WTC11 (cell line): Measurements from ENCODE around the gene CACNA1H. TPM values are rescaled to one million over a fixed set of nuclear protein-coding genes. Genes with fewer than 3 reads are reported as not detected.

Experiments used
- ATAC-seq: fragments of 200-7000 bp; cut with Tn5 transposase; 2 replicates; pipeline ENCODE4 v1.10.0; 2021; ENCODE audit warnings: mild to moderate bottlenecking, moderate library complexity
- CTCF ChIA-PET: fragments of 300-600 bp; sonication (Branson Sonifier 250); formaldehyde crosslinking; loops from one replicate; lab custom pipeline; 2021; ENCODE audit warnings: antibody characterized with exemption; lab: Charles Lee
- POLR2A ChIA-PET: fragments of 350-600 bp; sonication (Branson Sonifier 250); formaldehyde crosslinking; loops from one replicate; lab custom pipeline; 2021; ENCODE audit warnings: antibody characterized with exemption; lab: Charles Lee
- DNase-seq: peaks from one replicate; pipeline ENCODE4 v3.0.0; 2021; ENCODE audit warnings: low spot score
- H3K27ac Mint-ChIP-seq: 2 replicates; pipeline ENCODE4 v1.8.0; 2021; ENCODE audit warnings: mixed read lengths
- H3K27me3 Mint-ChIP-seq: 2 replicates; pipeline ENCODE4 v1.8.0; 2021; ENCODE audit warnings: low read depth, mild to moderate bottlenecking, moderate library complexity, mixed read lengths
- H3K36me3 Mint-ChIP-seq: 2 replicates; pipeline ENCODE4 v1.8.0; 2021; ENCODE audit warnings: mixed read lengths
- H3K4me1 Mint-ChIP-seq: 2 replicates; pipeline ENCODE4 v1.8.0; 2022; ENCODE audit warnings: mixed read lengths
- H3K4me3 Mint-ChIP-seq: 2 replicates; pipeline ENCODE4 v1.8.0; 2021; ENCODE audit warnings: mild to moderate bottlenecking, moderate library complexity, mixed read lengths
- H3K9me3 Mint-ChIP-seq: 2 replicates; pipeline ENCODE4 v1.8.0; 2021; ENCODE audit warnings: mixed read lengths
- ARID4B ChIP-seq: sonication (generic); formaldehyde crosslinking; IDR thresholded peaks from 2 replicates; pipeline ENCODE4 v1.8.0; 2023; ENCODE audit warnings: missing genetic modification reagents, mild to moderate bottlenecking, borderline replicate concordance
- E2F5 ChIP-seq: sonication (generic); formaldehyde crosslinking; IDR thresholded peaks from 2 replicates; pipeline ENCODE4 v1.8.1; 2022; ENCODE audit warnings: mild to moderate bottlenecking, moderate library complexity, missing genetic modification reagents
- ESRRA ChIP-seq: sonication (generic); formaldehyde crosslinking; IDR thresholded peaks from 2 replicates; pipeline ENCODE4 v1.8.1; 2022; ENCODE audit warnings: mild to moderate bottlenecking, missing genetic modification reagents, borderline replicate concordance
- FOXP1 ChIP-seq: sonication (generic); formaldehyde crosslinking; IDR thresholded peaks from 2 replicates; pipeline ENCODE4 v1.8.0; 2022; ENCODE audit warnings: missing genetic modification reagents, mild to moderate bottlenecking, moderate library complexity, borderline replicate concordance
- GTF2I ChIP-seq: fragments of 250-450 bp; sonication (Bioruptor Pico); conservative IDR thresholded peaks from 2 replicates; pipeline ENCODE4 v1.4.0; 2021; ENCODE audit warnings: mild to moderate bottlenecking
- JAZF1 ChIP-seq: fragments of 250-450 bp; sonication (Bioruptor Pico); IDR thresholded peaks from 2 replicates; pipeline ENCODE4 v1.9.0; 2021; ENCODE audit warnings: moderate library complexity, mild to moderate bottlenecking, inconsistent platforms
- MLX ChIP-seq: sonication (generic); formaldehyde crosslinking; IDR thresholded peaks from 2 replicates; pipeline ENCODE4 v1.8.1; 2023; ENCODE audit warnings: mild to moderate bottlenecking, missing genetic modification reagents, moderate library complexity
- NR2C2 ChIP-seq: sonication (generic); formaldehyde crosslinking; IDR thresholded peaks from 2 replicates; pipeline ENCODE4 v1.8.0; 2022; ENCODE audit warnings: mild to moderate bottlenecking, missing genetic modification reagents
- NR3C1 ChIP-seq: sonication (generic); formaldehyde crosslinking; conservative IDR thresholded peaks from 2 replicates; pipeline ENCODE4 v1.8.1; 2023; ENCODE audit warnings: low read depth, mild to moderate bottlenecking, missing genetic modification reagents
- SOX15 ChIP-seq: fragments of 250-450 bp; sonication (Bioruptor Pico); IDR thresholded peaks from 2 replicates; pipeline ENCODE4 v1.9.0; 2021; ENCODE audit warnings: mild to moderate bottlenecking
- SP1 ChIP-seq: sonication (generic); formaldehyde crosslinking; conservative IDR thresholded peaks from 2 replicates; pipeline ENCODE4 v1.8.1; 2022; ENCODE audit warnings: missing genetic modification reagents
- TCF7 ChIP-seq: sonication (generic); formaldehyde crosslinking; IDR thresholded peaks from 2 replicates; pipeline ENCODE4 v1.8.0; 2022; ENCODE audit warnings: mild to moderate bottlenecking, low read depth, missing genetic modification reagents, moderate library complexity
- ZNF263 ChIP-seq: sonication (generic); formaldehyde crosslinking; IDR thresholded peaks from 2 replicates; pipeline ENCODE4 v1.8.1; 2022; ENCODE audit warnings: low read depth, mild to moderate bottlenecking, moderate library complexity, missing genetic modification reagents
- ZNF423 ChIP-seq: fragments of 250-450 bp; sonication (Bioruptor Pico); IDR thresholded peaks from 2 replicates; pipeline ENCODE4 v2.1.2; 2022; ENCODE audit warnings: mild to moderate bottlenecking, moderate library complexity
- ZNF425 ChIP-seq: fragments of 250-450 bp; sonication (Bioruptor Pico); conservative IDR thresholded peaks from 2 replicates; pipeline ENCODE4 v1.9.0; 2021; ENCODE audit warnings: mild to moderate bottlenecking
- total RNA-seq: library from RNA; stranded (reverse); gene quantifications from 3 replicates; pipeline ENCODE4 v1.2.3, GENCODE V29; 2021
- TF ChIP-seq, protein P1 (sequence below): sonication (generic); formaldehyde crosslinking; IDR thresholded peaks from 2 replicates; pipeline ENCODE4 v1.8.0; 2023; ENCODE audit warnings: mild to moderate bottlenecking, missing genetic modification reagents

Gene CACNA1H
- total RNA-seq, 1 experiment from 2014 or later, result 38.0 TPM

GRCh38 chr16:1221628-1222552 lies 69.0 kb downstream of the CACNA1H start:
- ATAC-seq, result no peak
- H3K4me1 Mint-ChIP-seq, result no peaks in the 10 kb centered on the region

More at GRCh38 chr16:1221628-1222552, 69.0 kb downstream of the CACNA1H start:
- Mint-ChIP-seq H3K4me3 (no peak overlapping the region), H3K36me3 (no peaks in the 10 kb centered on the region), H3K9me3 (no peaks in the 10 kb centered on the region), H3K27ac (no peak overlapping the region), H3K27me3 (no peaks in the 10 kb centered on the region; the same call in 1 of the 2 replicates)
- CTCF ChIA-PET, result interaction anchor here (1.6 kb wide), 1 partner anchor 119 kb away, joined by 6 read pairs; no protein-coding TSS in a partner anchor
- POLR2A ChIA-PET, result no interaction called here
- TF ChIP-seq SOX15, result no peak
- TF ChIP-seq SP1 (CRISPR knock-in tag), result no peak
- TF ChIP-seq ESRRA (CRISPR knock-in tag), result no peak
- no peak for TF ChIP-seq GTF2I (CRISPR knock-in tag)
- TF ChIP-seq, protein P1, sequence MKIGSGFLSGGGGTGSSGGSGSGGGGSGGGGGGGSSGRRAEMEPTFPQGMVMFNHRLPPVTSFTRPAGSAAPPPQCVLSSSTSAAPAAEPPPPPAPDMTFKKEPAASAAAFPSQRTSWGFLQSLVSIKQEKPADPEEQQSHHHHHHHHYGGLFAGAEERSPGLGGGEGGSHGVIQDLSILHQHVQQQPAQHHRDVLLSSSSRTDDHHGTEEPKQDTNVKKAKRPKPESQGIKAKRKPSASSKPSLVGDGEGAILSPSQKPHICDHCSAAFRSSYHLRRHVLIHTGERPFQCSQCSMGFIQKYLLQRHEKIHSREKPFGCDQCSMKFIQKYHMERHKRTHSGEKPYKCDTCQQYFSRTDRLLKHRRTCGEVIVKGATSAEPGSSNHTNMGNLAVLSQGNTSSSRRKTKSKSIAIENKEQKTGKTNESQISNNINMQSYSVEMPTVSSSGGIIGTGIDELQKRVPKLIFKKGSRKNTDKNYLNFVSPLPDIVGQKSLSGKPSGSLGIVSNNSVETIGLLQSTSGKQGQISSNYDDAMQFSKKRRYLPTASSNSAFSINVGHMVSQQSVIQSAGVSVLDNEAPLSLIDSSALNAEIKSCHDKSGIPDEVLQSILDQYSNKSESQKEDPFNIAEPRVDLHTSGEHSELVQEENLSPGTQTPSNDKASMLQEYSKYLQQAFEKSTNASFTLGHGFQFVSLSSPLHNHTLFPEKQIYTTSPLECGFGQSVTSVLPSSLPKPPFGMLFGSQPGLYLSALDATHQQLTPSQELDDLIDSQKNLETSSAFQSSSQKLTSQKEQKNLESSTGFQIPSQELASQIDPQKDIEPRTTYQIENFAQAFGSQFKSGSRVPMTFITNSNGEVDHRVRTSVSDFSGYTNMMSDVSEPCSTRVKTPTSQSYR (CRISPR knock-in tag), result no peak
- no peak for TF ChIP-seq FOXP1 (CRISPR knock-in tag)
- no peak for TF ChIP-seq TCF7 (CRISPR knock-in tag)
- TF ChIP-seq E2F5 (CRISPR knock-in tag), result no peak
- TF ChIP-seq ARID4B, result no peak
- TF ChIP-seq ZNF425 (CRISPR knock-in tag), result no peak
- TF ChIP-seq NR3C1, result no peak
- no peak for TF ChIP-seq ZNF423
- TF ChIP-seq MLX, result no peak
- TF ChIP-seq NR2C2 (CRISPR knock-in tag), result no peak
- no peak for TF ChIP-seq JAZF1
- TF ChIP-seq ZNF263 (CRISPR knock-in tag), result no peak
- DNase-seq, result no peak
